Glutamatergic neuron (in vitro differentiated cells): ENCODE measurements around the gene SNX30. TPM values are rescaled to one million over a fixed set of nuclear protein-coding genes. Genes with fewer than 3 reads are reported as not detected.

Experiments used
- DNase-seq: peaks from one replicate; pipeline ENCODE4 v3.0.0; 2022
- H3K27ac Mint-ChIP-seq: one replicate; pipeline ENCODE4 v1.8.0; 2020; ENCODE audit warnings: mild to moderate bottlenecking, mixed read lengths, inconsistent platforms; ENCODE audit not compliant: unreplicated experiment
- H3K27me3 Mint-ChIP-seq: one replicate; pipeline ENCODE4 v1.8.0; 2020; ENCODE audit warnings: mild to moderate bottlenecking, moderate library complexity, mixed read lengths, inconsistent platforms; ENCODE audit not compliant: unreplicated experiment
- H3K36me3 Mint-ChIP-seq: one replicate; pipeline ENCODE4 v1.8.0; 2020; ENCODE audit warnings: mild to moderate bottlenecking, mixed read lengths, inconsistent platforms; ENCODE audit not compliant: unreplicated experiment
- H3K4me1 Mint-ChIP-seq: one replicate; pipeline ENCODE4 v1.8.0; 2020; ENCODE audit warnings: mild to moderate bottlenecking, low read depth, mixed read lengths, inconsistent platforms; ENCODE audit not compliant: unreplicated experiment
- H3K4me3 Mint-ChIP-seq: one replicate; pipeline ENCODE4 v1.8.0; 2020; ENCODE audit warnings: mild to moderate bottlenecking, mixed read lengths, inconsistent platforms; ENCODE audit not compliant: unreplicated experiment
- H3K9me3 Mint-ChIP-seq: one replicate; pipeline ENCODE4 v1.8.0; 2020; ENCODE audit warnings: mild to moderate bottlenecking, moderate library complexity, mixed read lengths, inconsistent platforms; ENCODE audit not compliant: unreplicated experiment
- CTCF ChIP-seq: fragments of 200-600 bp; sonication (generic); IDR thresholded peaks from one replicate; pipeline ENCODE4 v1.5.0; 2021; ENCODE audit not compliant: partially characterized antibody, unreplicated experiment
- total RNA-seq: library from RNA; stranded (reverse); fragmentation: NEBNext Ultra II Directional; extraction: Animal tissue kit (Norgen Biotek cat#: 25700); gene quantifications from one replicate; pipeline ENCODE4 v1.2.1, GENCODE V29; 2021; ENCODE audit not compliant: unreplicated experiment

The SNX30 gene
- total RNA-seq, 1 donor from 2014 or later: 41.7 TPM

GRCh38 chr9:112823257-112823656 lies 72.7 kb downstream of the SNX30 start:
- Mint-ChIP-seq H3K27ac (no peak overlapping the region), H3K27me3 (peaks cover 2% of the 10 kb centered on the region), H3K36me3 (no peaks in the 10 kb centered on the region), H3K4me3 (no peak overlapping the region), H3K9me3 (peaks cover 6% of the 10 kb centered on the region), H3K4me1 (peaks cover 10% of the 10 kb centered on the region)
- no peak for TF ChIP-seq CTCF
- DNase-seq: no peak

GRCh38 chr9:112831281-112831851 lies 80.8 kb downstream of the SNX30 start:
- Mint-ChIP-seq H3K27me3 (peaks cover 7% of the 10 kb centered on the region), H3K4me3 (no peak overlapping the region), H3K9me3 (no peaks in the 10 kb centered on the region), H3K4me1 (peaks cover 7% of the 10 kb centered on the region), H3K36me3 (peaks cover 4% of the 10 kb centered on the region), H3K27ac (no peak overlapping the region)
- no peak for TF ChIP-seq CTCF
- DNase-seq: no peak

GRCh38 chr9:112831969-112832368 lies 81.4 kb downstream of the SNX30 start:
- no peak overlapping the region for H3K27ac Mint-ChIP-seq
- H3K4me3 Mint-ChIP-seq: no peak overlapping the region
- H3K36me3 Mint-ChIP-seq: peaks cover 7% of the 10 kb centered on the region
- peaks cover 5% of the 10 kb centered on the region for H3K27me3 Mint-ChIP-seq
- no peak for DNase-seq
- H3K4me1 Mint-ChIP-seq: peaks cover 7% of the 10 kb centered on the region
- no peak for TF ChIP-seq CTCF
- no peaks in the 10 kb centered on the region for H3K9me3 Mint-ChIP-seq

GRCh38 chr9:112833081-112833480 lies 82.5 kb downstream of the SNX30 start:
- Mint-ChIP-seq H3K36me3 (peaks cover 10% of the 10 kb centered on the region), H3K27ac (no peak overlapping the region), H3K27me3 (peaks cover 5% of the 10 kb centered on the region), H3K4me1 (peaks cover 8% of the 10 kb centered on the region), H3K9me3 (no peaks in the 10 kb centered on the region), H3K4me3 (no peak overlapping the region)
- no peak for TF ChIP-seq CTCF
- no peak for DNase-seq

- H3K36me3 Mint-ChIP-seq: peaks cover 18% of the 10 kb centered on the region
- peaks cover 9% of the 10 kb centered on the region for H3K4me1 Mint-ChIP-seq
- DNase-seq: no peak
- H3K4me3 Mint-ChIP-seq: no peak overlapping the region
- no peak for TF ChIP-seq CTCF
- H3K9me3 Mint-ChIP-seq: no peaks in the 10 kb centered on the region
- H3K27me3 Mint-ChIP-seq: peaks cover 5% of the 10 kb centered on the region
- no peak overlapping the region for H3K27ac Mint-ChIP-seq
These were observed 85.8 kb downstream of the SNX30 start for GRCh38 chr9:112836394-112836793.
